Superior temporal gyrus (tissue), 1 donor: ENCODE data around the gene GAS2L2.

Experiments used
- DNase-seq: peaks from one replicate; pipeline ENCODE4 v3.0.0-alpha.2; 2016; ENCODE audit errors: extremely low spot score

GAS2L2 gene

DNA sequence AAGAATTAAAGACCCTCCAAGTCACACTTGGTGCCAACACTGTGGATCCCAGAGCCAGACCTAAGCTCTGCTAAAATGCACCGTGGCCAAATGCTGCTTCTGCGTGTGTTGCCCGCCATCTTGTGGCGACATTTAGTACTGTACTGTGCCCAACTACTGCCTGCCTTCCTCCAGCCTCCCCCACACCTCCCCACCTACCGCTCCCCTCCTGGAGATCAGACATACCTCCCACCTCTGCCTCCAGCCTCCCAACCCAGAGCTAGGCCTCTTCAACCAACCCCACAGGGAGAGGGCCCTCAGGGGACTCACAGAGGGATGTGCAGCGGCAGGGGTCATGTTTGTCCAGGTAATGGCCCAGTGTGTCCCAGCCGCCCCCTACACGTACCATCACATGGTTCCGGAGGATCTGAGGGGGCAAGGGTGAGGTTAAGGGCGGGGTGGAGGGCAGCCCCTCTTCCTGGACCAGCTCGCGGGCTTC, 5.5 kb downstream of the GAS2L2 start:
- DNase-seq = peak; percentile 89

DNA sequence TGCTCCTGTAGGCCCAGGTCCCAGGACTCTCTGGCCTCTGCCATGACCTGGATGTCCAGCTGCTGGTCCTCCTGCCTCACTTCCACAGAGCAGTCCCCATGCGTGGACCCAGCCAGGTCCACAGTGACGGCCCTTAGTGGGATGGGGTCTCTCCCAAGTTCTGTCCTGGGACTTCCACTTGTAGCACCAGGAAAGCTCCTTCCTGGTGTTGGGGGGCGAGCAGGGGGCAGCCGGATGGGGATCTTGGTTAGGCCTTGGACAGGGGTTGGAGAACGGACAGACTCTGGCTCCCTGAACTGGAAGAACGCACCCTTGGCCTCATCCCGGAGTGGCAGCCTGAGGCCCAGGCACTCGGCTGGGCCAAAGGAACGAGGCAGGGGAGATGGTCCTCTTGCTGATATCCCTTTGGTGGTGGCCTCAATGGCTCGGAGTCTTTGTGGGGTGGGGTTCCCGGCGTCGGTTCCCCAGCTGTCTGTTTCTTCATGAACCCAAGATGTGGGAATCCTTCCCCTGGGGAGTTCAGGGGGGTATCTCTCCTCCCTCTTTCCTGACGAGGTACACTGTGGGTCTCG, 7.2 kb downstream of the GAS2L2 start:
- no peak for DNase-seq

DNA sequence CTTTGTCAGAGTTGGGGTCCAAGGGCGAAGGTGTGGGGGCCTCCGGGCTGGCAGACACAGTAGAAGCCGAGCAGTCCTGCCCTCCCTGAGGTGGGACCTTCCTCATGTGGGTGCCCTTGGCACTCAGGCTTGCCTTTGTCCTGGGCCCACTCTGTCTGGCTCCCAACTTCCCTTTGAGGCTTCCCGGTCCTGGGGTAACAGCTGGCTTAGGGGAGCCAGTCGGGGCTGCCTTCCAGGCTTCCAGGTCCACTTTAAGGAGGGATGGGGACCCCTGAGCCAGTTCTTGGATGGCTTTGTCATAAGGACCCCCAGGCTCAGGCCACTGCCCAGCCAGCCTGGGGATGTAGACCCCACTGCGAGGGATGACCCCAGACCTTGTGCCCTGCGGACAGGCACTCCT, 7.8 kb downstream of the GAS2L2 start:
- no peak for DNase-seq

DNA sequence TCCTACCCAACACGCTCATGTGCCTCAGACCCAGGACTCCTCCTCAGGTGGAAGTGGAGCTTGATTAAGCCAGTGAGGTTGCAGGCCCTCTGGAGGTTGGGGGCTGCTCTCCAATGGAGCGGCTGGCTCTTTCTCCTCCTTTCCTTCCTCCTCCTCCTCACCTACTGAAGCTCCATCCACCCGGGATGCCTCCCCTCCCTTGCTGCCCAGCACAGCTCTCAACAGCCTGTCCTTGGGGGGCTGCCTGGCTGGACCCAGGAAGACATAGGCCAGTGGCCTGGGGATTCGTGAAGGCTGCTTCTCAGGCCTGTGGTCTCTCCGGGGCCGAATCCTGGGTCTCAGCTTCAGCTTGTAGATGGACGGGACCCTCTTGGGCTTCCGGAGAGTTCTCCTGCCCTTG, 8.2 kb downstream of the GAS2L2 start:
- DNase-seq = no peak

DNA sequence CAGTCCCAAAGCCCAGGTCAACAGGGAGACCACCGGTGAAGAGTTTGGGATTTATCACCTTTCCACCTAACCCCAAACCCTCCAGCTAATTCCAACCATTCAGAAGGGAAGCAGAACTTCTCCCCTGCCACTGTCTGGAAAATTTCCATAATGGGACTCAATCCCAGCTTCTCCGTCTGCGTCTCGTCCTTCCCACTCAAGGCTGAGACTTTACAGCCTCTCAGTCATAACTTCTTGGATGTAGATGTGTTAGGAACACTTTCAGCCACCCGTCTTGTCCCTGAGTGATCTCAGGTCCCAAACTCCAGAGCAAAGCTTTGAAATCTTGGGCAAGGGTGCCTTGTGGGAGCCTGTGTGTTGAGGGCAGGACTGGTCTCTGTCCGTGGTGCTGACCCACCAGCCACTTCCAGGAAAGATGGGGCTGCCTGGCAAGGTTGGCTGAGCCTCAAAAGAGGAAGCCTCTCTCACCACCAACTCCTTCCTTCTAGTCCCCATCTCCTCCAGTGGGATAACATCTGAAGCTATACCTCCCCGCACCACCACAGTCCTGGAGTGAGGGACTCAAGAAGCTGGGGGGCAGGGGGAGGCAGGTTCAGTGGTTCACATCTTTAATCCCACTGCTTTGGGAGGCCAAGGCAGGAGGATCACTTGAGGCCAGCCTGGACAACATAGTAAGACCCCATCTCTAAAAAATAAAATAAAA, 9.3 kb downstream of the GAS2L2 start:
- DNase-seq = no peak

DNA sequence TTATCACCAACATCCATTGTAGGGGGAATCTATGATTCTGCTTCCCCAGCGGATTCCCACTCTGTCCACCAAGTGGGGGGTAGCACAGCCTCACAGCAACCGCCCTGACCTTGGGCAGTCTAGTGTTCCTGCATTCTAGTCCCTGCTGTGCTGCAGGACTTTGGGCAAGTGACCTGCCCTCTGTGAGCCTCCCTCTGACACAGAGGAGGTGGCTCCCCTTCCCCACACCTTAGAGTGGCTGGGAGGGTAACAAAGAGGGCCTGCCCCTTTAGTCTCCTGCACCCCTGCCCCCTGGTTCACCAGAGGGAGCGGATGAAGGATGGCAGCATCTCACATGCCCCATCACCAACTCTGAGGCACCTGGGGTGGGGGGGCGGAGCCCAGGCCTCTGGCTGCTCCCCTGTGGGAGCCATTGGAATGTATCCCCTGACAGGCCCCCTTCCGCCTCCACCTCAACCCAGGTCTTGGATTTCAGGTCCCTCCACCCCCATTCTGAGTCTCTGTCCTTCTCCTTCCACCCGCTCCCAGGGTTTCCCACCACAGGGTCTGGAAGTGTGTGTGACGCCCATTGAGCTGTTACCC, 10.1 kb downstream of the GAS2L2 start:
- no peak for DNase-seq

DNA sequence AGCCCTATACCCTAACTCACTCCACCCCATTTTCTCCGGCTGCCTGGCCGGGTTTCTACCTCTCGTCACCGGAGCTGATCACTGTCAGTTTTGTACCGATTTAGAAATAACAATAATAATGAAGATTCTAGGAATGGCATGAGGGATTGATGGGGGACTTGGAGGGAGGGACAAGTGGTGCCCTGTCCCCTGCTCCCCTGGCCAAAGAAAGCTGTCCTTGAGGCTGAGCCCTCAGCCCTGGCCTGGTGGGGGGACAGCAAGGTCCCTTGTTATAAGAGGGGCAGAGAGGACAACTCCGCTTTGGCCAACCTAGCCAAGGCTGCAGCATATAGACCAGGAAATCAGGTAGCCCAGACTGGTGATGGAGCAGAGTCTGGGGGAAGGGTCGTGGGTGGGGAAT, 10.5 kb downstream of the GAS2L2 start:
- DNase-seq = no peak

DNA sequence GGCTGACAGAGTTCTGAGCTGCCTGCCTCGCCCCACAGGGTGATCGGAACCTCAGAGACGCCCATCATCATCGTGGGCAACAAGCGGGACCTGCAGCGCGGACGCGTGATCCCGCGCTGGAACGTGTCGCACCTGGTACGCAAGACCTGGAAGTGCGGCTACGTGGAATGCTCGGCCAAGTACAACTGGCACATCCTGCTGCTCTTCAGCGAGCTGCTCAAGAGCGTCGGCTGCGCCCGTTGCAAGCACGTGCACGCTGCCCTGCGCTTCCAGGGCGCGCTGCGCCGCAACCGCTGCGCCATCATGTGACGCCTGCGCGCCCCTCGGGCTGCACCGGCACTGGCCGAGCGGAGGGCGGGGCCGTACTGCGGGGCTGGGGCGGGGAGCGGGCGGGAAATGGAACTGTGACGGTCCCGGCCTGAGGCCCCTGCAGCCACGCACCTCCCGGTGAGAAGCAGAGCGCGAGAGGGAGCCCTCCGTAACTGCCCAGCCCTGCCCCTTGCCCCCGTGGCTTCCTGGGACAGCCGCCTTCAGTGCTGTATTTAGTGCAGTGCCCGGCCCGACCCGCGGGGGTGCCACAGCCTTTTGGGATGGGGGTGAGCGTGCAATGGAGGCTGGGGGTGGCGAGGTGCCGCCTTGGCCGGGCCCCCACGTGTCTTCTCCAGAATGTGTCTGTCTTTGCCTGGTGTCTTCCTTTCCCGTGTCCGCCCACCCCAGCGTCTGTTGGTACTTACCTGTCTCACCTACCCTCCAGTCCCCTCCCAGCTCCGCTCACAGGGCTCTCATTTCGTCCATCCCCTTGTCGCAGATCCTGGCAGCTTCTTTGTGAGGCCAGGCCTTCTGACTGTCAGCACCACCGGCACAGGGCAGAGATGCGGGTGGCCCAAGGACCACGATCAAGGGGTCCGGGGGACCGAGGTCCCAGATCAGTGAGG, 11.8 kb downstream of the GAS2L2 start:
- DNase-seq = no peak

DNA sequence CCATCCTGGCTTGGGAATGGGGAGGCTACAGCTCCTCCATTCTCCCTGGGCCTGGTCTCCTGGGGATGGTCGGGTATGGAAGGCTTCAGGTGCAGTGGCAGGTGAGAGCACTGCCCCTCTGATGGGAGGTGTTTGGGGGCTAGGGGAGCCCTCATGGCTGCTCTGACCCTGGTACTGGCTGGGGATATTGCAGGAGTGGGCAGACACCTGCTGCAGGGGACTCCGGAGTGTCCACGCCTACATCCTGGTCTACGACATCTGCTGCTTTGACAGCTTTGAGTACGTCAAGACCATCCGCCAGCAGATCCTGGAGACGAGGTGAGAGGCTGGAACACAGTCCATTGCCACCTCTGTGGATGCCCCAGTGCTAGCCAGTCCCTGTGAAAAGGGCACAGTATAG, 12.8 kb downstream of the GAS2L2 start:
- DNase-seq = no peak

DNA sequence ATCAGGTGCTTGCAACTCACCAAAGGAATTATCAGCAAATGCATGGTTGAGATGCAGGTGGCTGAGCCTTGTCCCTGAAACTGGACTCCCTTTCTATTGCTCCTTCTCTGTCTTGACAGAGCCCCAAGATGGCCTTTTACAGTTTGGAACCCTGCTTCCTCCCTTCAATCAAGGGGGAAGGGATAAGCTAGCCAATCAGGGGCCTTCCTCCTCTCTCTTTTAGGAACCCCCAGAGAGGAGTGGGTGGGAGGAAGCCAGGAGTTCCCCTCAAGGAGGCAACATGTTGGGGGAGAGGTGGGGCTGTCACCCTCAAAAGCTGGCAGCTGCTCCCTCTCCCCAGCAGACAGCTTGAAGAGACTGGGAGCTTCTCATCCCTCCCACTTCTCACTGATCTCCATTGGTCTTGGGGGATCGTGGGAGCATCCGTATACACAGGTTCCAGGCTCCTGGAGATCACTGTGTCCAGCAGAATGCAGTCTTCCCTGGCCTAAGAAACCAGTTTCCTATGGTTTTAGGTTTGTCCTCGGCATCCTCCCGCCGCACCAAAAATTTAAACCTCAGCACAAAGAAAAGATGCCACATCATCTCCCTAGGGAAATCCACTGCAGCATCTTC, 14.4 kb downstream of the GAS2L2 start:
- no peak for DNase-seq

DNA sequence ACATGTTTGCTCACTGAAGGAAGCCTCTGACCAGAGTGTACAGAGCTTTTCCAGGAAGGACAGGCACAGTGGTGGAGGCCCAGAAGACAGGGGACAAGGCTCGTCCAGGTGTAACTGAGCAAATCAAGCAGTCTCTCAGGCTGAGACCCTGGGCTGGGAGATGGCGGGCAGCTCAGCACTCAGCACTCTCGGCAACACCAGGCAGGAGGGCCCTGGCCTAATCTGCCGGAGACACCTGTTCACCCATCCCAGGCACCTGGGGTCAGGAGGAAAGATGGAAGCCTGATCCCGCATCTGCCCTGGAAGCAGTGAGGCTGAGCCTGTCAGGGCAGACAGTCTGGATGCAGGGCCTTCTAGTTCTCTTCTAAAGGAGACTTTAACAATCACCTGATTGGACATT, 16.8 kb downstream of the GAS2L2 start:
- DNase-seq = no peak

DNA sequence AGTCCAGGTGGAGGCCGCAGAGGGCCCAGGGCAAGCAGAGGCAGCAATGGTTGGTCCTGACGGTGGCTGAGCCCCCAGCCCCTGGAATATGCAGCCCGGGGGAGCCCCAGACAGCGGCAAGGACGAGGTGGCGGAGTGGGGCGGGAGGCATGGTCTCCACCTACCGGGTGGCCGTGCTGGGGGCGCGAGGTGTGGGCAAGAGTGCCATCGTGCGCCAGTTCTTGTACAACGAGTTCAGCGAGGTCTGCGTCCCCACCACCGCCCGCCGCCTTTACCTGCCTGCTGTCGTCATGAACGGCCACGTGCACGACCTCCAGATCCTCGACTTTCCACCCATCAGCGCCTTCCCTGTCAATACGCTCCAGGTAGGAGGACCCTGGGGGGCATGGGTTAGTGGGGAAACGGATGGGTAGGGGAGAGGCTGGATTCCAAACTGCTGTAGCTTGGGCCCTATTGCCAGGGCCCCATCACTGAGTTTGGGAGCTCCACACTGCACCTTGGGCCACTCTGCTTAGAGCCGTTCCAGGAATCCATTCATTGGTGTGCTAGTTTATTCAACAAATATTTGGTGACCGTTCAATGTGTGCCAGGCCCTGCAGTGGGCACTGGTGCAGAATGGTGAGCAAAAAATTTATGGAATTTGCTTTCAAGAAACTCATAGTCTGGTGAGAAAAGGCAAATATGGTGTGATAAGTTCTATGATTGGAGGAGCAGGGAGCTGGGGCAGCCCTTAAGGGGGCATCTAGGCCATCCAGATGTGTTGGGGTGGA, 17.8 kb downstream of the GAS2L2 start:
- DNase-seq = no peak

DNA sequence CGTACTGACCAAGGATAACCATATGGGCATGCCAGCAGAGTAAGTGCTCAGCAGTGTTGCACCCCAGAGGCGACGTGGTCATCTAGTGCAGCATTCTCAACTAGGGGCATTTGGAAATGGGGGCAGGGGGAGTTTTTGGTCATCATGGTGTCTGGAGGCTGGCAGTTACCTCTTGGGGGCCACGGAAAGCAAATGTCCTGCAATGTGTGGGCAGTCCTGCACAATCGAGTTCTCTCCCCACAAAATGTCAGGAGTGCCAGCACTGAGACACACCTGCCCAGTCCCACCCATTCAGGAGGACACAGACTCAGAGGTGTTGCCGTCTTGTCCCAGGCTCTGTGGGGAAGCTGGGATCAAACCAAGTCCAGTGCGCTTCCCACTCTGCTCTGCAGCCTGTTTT, 18.6 kb downstream of the GAS2L2 start:
- DNase-seq = no peak

DNA sequence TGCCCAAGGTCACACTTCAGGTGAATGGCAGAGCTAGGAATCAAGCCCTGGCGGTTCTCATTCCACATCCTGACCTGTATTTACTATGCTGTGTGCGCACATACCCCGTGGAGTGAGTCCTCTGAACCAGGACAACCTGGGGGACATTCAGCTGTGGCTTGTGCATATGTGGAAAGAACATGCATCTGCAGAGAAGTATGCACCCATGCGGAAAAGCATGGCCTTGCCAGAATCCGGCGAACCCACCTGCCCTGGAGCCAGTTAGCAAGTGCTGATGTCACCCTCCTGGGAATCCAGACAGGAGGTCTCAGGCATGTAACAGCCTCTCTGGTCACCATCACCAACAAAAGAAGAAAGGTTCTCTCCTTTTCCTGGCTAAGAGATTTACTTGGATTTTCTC, 19.7 kb downstream of the GAS2L2 start:
- no peak for DNase-seq

DNA sequence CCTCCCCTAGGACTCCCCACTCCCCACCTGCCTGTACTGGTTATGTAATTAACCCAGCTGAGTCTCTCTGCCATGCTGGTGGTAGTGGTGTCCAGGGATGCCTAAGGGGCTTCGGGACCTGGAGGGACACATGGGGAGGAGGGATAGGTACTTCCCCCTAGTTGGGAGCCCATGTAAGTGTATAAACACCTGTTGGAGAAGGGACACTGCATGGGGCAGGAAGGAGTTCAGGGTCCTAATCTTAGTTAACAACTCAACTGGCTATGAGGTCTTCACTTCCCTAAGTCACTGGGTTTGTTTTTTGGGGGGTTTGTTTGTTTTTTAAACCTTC, 20.3 kb downstream of the GAS2L2 start:
- no peak for DNase-seq

DNA sequence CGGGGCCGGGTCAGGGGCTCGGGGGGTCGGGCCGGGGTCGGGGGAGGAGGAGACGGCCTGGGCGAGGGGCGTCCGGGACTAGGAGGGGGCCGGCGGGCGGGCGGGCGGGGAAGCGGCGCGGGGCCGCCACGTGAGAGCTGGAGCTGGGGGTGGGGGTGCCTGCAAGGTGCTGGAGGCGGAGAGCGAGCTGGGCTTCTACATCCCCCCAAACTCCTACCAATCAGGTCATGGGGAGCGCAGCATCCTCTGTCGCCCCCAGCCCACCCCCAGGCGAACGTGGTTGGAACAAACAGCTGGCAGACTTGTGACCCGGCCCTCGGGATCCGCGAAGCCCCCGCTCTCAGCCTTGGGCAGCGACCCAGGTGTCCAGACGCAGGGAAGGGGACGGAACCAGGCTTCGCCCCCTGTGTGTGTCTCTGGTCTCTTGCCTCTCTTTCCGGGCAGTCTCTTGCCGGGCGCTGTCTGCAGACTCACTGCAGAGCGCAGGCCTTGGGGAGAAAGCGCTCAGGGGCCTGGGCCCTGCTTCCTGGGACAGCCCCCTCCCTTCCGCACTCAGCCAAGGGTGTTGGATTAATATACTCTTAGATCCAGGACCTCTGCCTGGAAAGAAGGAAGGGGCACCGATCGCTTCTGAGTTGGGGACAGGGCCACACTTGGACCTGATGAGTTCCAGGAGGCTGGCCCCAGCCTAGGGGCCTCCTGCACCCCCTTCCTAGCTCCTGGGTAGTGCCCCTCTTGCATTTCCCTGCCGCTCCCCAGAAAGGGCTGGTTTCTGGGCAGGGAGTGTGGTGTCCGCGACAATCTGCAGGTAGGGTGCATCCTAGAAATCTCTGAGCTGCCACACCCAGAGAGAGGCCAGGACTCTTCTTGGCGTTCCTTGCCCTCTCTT, 20.9 kb downstream of the GAS2L2 start:
- DNase-seq = no peak

DNA sequence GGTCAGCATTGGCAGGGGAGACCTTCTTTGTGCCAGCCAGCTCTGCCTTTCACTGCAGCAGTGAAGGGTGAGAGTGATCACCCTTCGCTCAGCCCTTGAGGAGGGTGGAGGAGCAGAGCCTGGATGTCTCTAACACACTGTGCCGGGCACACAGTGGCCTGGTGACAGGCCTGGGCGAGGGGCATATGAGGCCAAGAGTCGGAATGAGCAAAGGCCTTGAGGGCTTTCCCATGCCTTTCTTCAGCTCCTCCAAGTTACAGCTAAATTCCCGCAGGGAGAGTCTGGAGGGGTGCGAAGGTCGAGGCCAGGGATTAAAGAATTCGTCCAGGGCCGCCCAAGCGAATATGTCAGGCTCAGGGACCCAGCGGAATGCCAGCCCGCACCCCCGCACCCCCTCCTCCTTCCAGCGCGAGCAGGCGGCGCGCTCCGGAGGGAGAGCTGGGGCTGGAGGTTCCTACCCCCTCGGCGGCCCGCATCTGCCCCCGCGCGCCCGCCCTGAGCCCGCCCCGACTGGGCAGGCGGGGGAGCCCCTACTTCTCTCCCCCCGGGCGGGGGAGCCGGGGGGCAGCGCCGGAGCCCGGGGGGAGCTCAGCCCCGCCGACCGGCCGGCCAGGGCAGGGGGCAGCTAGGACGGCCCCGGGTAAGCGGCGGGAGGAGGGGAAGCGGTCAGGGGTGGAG, 21.7 kb downstream of the GAS2L2 start, which contains the start of gene RASL10B:
RASL10B (plus strand) TSS at position 401 of the 678 bp plus-strand sequence. CDS start 3,546 bp downstream, outside the sequence.
- DNase-seq = peak; percentile 42

DNA sequence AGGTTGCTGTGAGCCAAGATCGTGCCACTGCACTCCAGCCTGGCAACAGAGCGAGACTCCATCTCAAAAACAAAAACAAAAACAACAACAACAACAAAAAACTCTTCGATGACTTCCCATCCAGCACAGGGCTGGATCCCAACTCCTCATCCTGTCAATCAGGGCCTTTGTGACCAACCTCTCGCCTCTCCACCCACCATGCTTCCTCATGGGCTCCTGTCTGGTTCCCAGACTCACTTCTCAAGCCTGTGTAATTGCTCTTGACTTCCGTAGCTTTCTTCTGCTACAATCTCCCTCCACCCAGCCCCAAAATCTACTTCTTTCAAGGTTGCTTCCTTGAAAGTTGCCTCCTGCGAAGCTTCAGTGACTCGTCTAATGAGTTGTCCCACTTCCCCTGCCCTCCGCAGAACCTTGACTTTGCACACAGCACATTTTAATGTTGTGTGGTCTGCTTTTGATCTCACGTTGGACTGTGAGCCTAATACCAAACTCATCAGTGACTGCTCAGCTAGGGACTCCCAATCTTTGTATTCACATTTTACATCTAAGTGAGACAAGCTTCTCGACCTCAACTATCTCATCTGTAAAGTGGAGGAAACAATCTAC, 22.5 kb downstream of the GAS2L2 start:
- DNase-seq = no peak

DNA sequence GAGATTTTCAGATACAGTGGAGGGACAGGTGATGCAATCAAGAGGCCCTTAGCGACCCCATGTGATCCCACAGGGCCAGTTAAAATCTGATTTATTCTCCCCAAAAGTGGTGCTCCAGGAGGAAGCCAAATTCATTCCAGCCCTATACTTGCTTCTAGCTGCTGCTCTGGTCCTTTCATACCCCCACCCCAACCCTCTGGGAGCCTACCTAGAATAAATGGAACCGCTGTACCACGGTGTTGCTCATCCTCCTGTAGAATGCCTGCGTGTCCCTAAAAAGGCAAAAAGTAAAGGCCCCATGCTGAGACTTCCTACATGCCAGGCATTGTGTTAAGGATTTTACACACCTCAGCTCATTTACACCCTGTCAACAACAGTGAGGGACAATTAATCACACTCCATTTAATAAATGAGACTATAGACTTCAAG, 23.6 kb downstream of the GAS2L2 start:
- DNase-seq = no peak
